GM19324 (cell line): Measurements from ENCODE around the gene KLHL30.

Experiments
- ATAC-seq: cut with Tn5 transposase; IDR thresholded peaks from one replicate; pipeline ENCODE4 v1.9.1; 2021; ENCODE audit warnings: mild to moderate bottlenecking, moderate library complexity; ENCODE audit not compliant: unreplicated experiment, low FRiP score

Gene KLHL30

GRCh38 chr2:238159071-238159539 lies 20.6 kb downstream of the KLHL30 start:
- ATAC-seq = no peak

- ATAC-seq = no peak
These were observed 21.3 kb downstream of the KLHL30 start for GRCh38 chr2:238159661-238160205.

- ATAC-seq = no peak
These were observed 22.0 kb downstream of the KLHL30 start for GRCh38 chr2:238160206-238161129.

- ATAC-seq = no peak
These were observed 23.0 kb downstream of the KLHL30 start for GRCh38 chr2:238161291-238162051.

GRCh38 chr2:238162251-238162845 lies 23.9 kb downstream of the KLHL30 start:
- ATAC-seq = no peak

GRCh38 chr2:238162846-238163441 lies 24.5 kb downstream of the KLHL30 start:
- no peak for ATAC-seq

GRCh38 chr2:238163481-238164198 lies 25.2 kb downstream of the KLHL30 start:
- ATAC-seq = no peak

GRCh38 chr2:238164906-238165287 lies 26.4 kb downstream of the KLHL30 start:
- ATAC-seq = no peak

- ATAC-seq = no peak
These were observed 26.9 kb downstream of the KLHL30 start for GRCh38 chr2:238165288-238165921.

GRCh38 chr2:238166391-238167343 lies 28.2 kb downstream of the KLHL30 start:
- ATAC-seq = no peak

GRCh38 chr2:238167344-238167715 lies 28.9 kb downstream of the KLHL30 start:
- ATAC-seq = no peak

- no peak for ATAC-seq
These were observed 29.3 kb downstream of the KLHL30 start for GRCh38 chr2:238167761-238168160.

- no peak for ATAC-seq
These were observed 30.0 kb downstream of the KLHL30 start for GRCh38 chr2:238168196-238169047.

GRCh38 chr2:238169048-238169707 lies 30.7 kb downstream of the KLHL30 start:
- ATAC-seq = no peak

GRCh38 chr2:238169708-238170251 lies 31.3 kb downstream of the KLHL30 start:
- ATAC-seq = no peak

GRCh38 chr2:238170386-238171071 lies 32.1 kb downstream of the KLHL30 start:
- no peak for ATAC-seq
